Activated CD4-positive, CD25-positive, alpha-beta regulatory T cell treated with anti-CD3 and anti-CD28 coated beads, Interleukin-2, amount 50 U/mL, for 16 hours (primary cell): ENCODE data around the gene NFYC.

Experiments
- DNase-seq: peaks from one replicate; pipeline ENCODE4 v3.0.0-alpha.2; 2020; ENCODE audit warnings: low read depth, low spot score

The NFYC gene

GRCh38 chr1:40691538-40692428, at the start of gene NFYC:
TSS of gene NFYC (plus strand) at chr1:40691704. CDS start at chr1:40738844, 47,140 bp downstream.
- peak; percentile 91 for DNase-seq

- DNase-seq = no peak
Measured at GRCh38 chr1:40645118-40645680, 46.3 kb upstream of the NFYC start.

- DNase-seq = no peak
Measured at GRCh38 chr1:40646315-40646714, 45.2 kb upstream of the NFYC start.

- no peak for DNase-seq
Measured at GRCh38 chr1:40648200-40648599, 43.3 kb upstream of the NFYC start.

GRCh38 chr1:40648928-40649591, 42.4 kb upstream of the NFYC start:
- no peak for DNase-seq

GRCh38 chr1:40649592-40649930, 41.9 kb upstream of the NFYC start:
- no peak for DNase-seq

- no peak for DNase-seq
Measured at GRCh38 chr1:40650075-40650474, 41.4 kb upstream of the NFYC start.

- DNase-seq = no peak
Measured at GRCh38 chr1:40651138-40651857, 40.2 kb upstream of the NFYC start.

GRCh38 chr1:40652468-40652867, 39.0 kb upstream of the NFYC start:
- no peak for DNase-seq

GRCh38 chr1:40652979-40653378, 38.5 kb upstream of the NFYC start:
- DNase-seq = no peak

- DNase-seq = no peak
Measured at GRCh38 chr1:40653851-40654537, 37.5 kb upstream of the NFYC start.

- DNase-seq = no peak
Measured at GRCh38 chr1:40657046-40657445, 34.5 kb upstream of the NFYC start.

- DNase-seq = no peak
Measured at GRCh38 chr1:40658751-40659648, 32.5 kb upstream of the NFYC start.

GRCh38 chr1:40659649-40659947, 31.9 kb upstream of the NFYC start:
- no peak for DNase-seq

- no peak for DNase-seq
Measured at GRCh38 chr1:40661678-40662077, 29.8 kb upstream of the NFYC start.

GRCh38 chr1:40662151-40662550, 29.4 kb upstream of the NFYC start:
- no peak for DNase-seq

- DNase-seq = no peak
Measured at GRCh38 chr1:40662864-40663263, 28.6 kb upstream of the NFYC start.

- no peak for DNase-seq
Measured at GRCh38 chr1:40663324-40664166, 28.0 kb upstream of the NFYC start.

GRCh38 chr1:40664167-40664537, 27.4 kb upstream of the NFYC start:
- DNase-seq = no peak

- no peak for DNase-seq
Measured at GRCh38 chr1:40664791-40665190, 26.7 kb upstream of the NFYC start.
